GM12878 (cell line): ENCODE results near the gene C3orf33. TPM values are rescaled to one million over a fixed set of nuclear protein-coding genes. Genes with fewer than 3 reads are reported as not detected.

Experiments used
- DPF2 ChIP-seq: fragments of 450-650 bp; IDR thresholded peaks from 2 replicates; pipeline ENCODE4 v1.6.1; 2017; ENCODE audit warnings: mild to moderate bottlenecking
- EGR1 ChIP-seq, 2 experiments: IDR thresholded peaks; 1 replicate in 1 of 2; 2 replicates in 1 of 2; pipeline ENCODE4 v1.6.1; 2011 to 2012; ENCODE audit warnings: low read depth in 2 of 2, low read length in 2 of 2, borderline replicate concordance in 1 of 2, mild to moderate bottlenecking in 1 of 2, moderate library complexity in 1 of 2
- PBX3 ChIP-seq: IDR thresholded peaks from 2 replicates; pipeline ENCODE4 v1.6.1; 2011; ENCODE audit warnings: mild to moderate bottlenecking, low read depth, low read length, moderate library complexity; ENCODE audit not compliant: insufficient replicate concordance
- SIX5 ChIP-seq: IDR thresholded peaks from 2 replicates; pipeline ENCODE4 v1.6.1; 2011; ENCODE audit warnings: mild to moderate bottlenecking, low read depth, low read length, moderate library complexity; ENCODE audit not compliant: severe bottlenecking
- SMAD1 ChIP-seq: fragments of 450-650 bp; IDR thresholded peaks from 2 replicates; pipeline ENCODE4 v1.6.1; 2018; ENCODE audit warnings: mild to moderate bottlenecking, low read depth; ENCODE audit not compliant: partially characterized antibody
- SP1 ChIP-seq: IDR thresholded peaks from one replicate; pipeline ENCODE4 v1.6.1; 2011; ENCODE audit warnings: low read depth, low read length
- SREBF2 ChIP-seq: IDR thresholded peaks from 2 replicates; pipeline ENCODE4 v1.6.1; 2012; ENCODE audit warnings: mild to moderate bottlenecking, low read length
- ZBTB11 ChIP-seq: fragments of 450-650 bp; formaldehyde crosslinking; IDR thresholded peaks from 2 replicates; pipeline ENCODE4 v1.5.0; 2022; ENCODE audit warnings: mild to moderate bottlenecking, missing genetic modification characterization
- polyA plus RNA-seq, 11 experiments: library from polyadenylated mRNA; depleted of rRNA in 4 of 11; unstranded in 6 of 11; stranded (reverse) in 5 of 11; fragments of >200 nt; fragmentation: Nextera tagmentation in 4 of 11; fragmentation: Illumina TruSeq in 1 of 11; extraction: Ambion mirVana in 4 of 11; extraction: Trizol in 1 of 11; gene quantifications; 1 replicate in 1 of 11; 2 replicates in 10 of 11; pipeline versions ENCODE4 v1.2.1 to v1.2.3, GENCODE V29; 2011 to 2016; ENCODE audit warnings: inconsistent platforms in 2 of 11, missing spikeins in 2 of 11, low read depth in 1 of 11
- total RNA-seq, 4 experiments: library from RNA; depleted of rRNA in 3 of 4; stranded (reverse); fragments of >200 nt in 3 of 4; fragmentation: Illumina TruSeq in 1 of 4; extraction: Trizol in 1 of 4; gene quantifications; 2 replicates each; pipeline versions ENCODE4 v1.2.1 to v1.2.3, GENCODE V29; 2013 to 2021

Gene C3orf33
- total and polyA plus RNA-seq, 10 of the 15 experiments (the other 5 are each of a cell fraction or from before 2014, with no cell fraction given), result 0.35 to 1.7 (median 0.90) TPM

- TF ChIP-seq ZBTB11 (CRISPR knock-in tag) (no peak), SIX5 (no peak), SREBF2 (no peak), SMAD1 (no peak), EGR1 (IDR thresholded peaks at IDR 0.05; ENCODE audit: borderline replicate concordance in 1 of 2, low read depth in 2 of 2, low read length in 2 of 2) (peak in 1 of 2 experiments; percentile 49; a peak in 1 of 3 replicates), PBX3 (no peak), DPF2 (peak; percentile 57; the same call in 1 of the 2 replicates), SP1 (no peak)
- TF ChIP-seq, all 136 proteins: peak for 32
These were observed at the start of gene C3orf33 (continued) for GRCh38 chr3:155805802-155806618.
